SK-N-SH treated with all-trans-retinoic acid at 6 μM for 48 hours (cell line): ENCODE measurements around the gene ATG4C.

ENCODE experiments used
- ATAC-seq: fragments of 200-7000 bp; cut with Tn5 transposase; 3 replicates; pipeline ENCODE4 v1.9.1; 2020; ENCODE audit warnings: mild to moderate bottlenecking, moderate library complexity
- ARNTL ChIP-seq: fragments of 450-650 bp; formaldehyde crosslinking; IDR thresholded peaks from 2 replicates; pipeline ENCODE4 v1.5.0; 2020; ENCODE audit warnings: low read depth, mild to moderate bottlenecking, moderate library complexity, borderline replicate concordance
- BACH2 ChIP-seq: fragments of 250-450 bp; sonication (Bioruptor Pico); IDR thresholded peaks from 2 replicates; pipeline ENCODE4 v1.9.0; 2021; ENCODE audit warnings: mild to moderate bottlenecking, borderline replicate concordance
- CSDC2 ChIP-seq: fragments of 250-450 bp; sonication (Bioruptor Pico); IDR thresholded peaks from 2 replicates; pipeline ENCODE4 v1.5.0; 2020; ENCODE audit warnings: mild to moderate bottlenecking, moderate library complexity
- ESRRG ChIP-seq: fragments of 250-450 bp; sonication (Bioruptor Pico); IDR thresholded peaks from 2 replicates; pipeline ENCODE4 v1.6.1; 2021; ENCODE audit warnings: mild to moderate bottlenecking
- ISL1 ChIP-seq: fragments of 250-450 bp; sonication (Bioruptor Pico); IDR thresholded peaks from 2 replicates; pipeline ENCODE4 v2.1.2; 2022; ENCODE audit warnings: mild to moderate bottlenecking, moderate library complexity
- OSR1 ChIP-seq: fragments of 250-450 bp; sonication (Bioruptor Pico); IDR thresholded peaks from 2 replicates; pipeline ENCODE4 v1.8.0; 2022; ENCODE audit warnings: moderate library complexity, mild to moderate bottlenecking, inconsistent platforms
- PPARA ChIP-seq: fragments of 250-450 bp; sonication (Bioruptor Pico); IDR thresholded peaks from 2 replicates; pipeline ENCODE4 v1.5.0; 2020; ENCODE audit warnings: mild to moderate bottlenecking, borderline replicate concordance
- RARB ChIP-seq: fragments of 250-450 bp; sonication (Bioruptor Pico); IDR thresholded peaks from 2 replicates; pipeline ENCODE4 v1.8.0; 2021; ENCODE audit warnings: mild to moderate bottlenecking, moderate library complexity
- SNAI2 ChIP-seq: fragments of 250-450 bp; sonication (Bioruptor Pico); IDR thresholded peaks from 2 replicates; pipeline ENCODE4 v1.5.0; 2020; ENCODE audit warnings: mild to moderate bottlenecking, moderate library complexity
- TCF4 ChIP-seq: fragments of 250-450 bp; sonication (Bioruptor Pico); IDR thresholded peaks from 2 replicates; pipeline ENCODE4 v1.8.0; 2021; ENCODE audit warnings: mild to moderate bottlenecking, moderate library complexity, borderline replicate concordance
- ZC3H10 ChIP-seq: fragments of 250-450 bp; sonication (Bioruptor Pico); IDR thresholded peaks from 2 replicates; pipeline ENCODE4 v1.5.1; 2021; ENCODE audit warnings: mild to moderate bottlenecking, moderate library complexity
- ZFP3 ChIP-seq: fragments of 250-450 bp; sonication (Bioruptor Pico); IDR thresholded peaks from 2 replicates; pipeline ENCODE4 v1.5.0; 2020; ENCODE audit warnings: mild to moderate bottlenecking, moderate library complexity
- ZFP30 ChIP-seq: fragments of 450-650 bp; formaldehyde crosslinking; IDR thresholded peaks from 2 replicates; pipeline ENCODE4 v1.5.0; 2022; ENCODE audit warnings: mild to moderate bottlenecking, moderate library complexity
- ZNF70 ChIP-seq: fragments of 450-650 bp; formaldehyde crosslinking; IDR thresholded peaks from 2 replicates; pipeline ENCODE4 v1.5.0; 2020; ENCODE audit warnings: mild to moderate bottlenecking, moderate library complexity
- ZNF8 ChIP-seq: fragments of 450-650 bp; formaldehyde crosslinking; IDR thresholded peaks from 2 replicates; pipeline ENCODE4 v1.5.0; 2020; ENCODE audit warnings: mild to moderate bottlenecking, moderate library complexity
- TF ChIP-seq, protein P1 (sequence below): fragments of 250-450 bp; sonication (Bioruptor Pico); IDR thresholded peaks from 2 replicates; pipeline ENCODE4 v1.8.0; 2021; ENCODE audit warnings: low read depth, mild to moderate bottlenecking, moderate library complexity, borderline replicate concordance
- TF ChIP-seq, protein P2 (sequence below): fragments of 250-450 bp; sonication (Bioruptor Pico); IDR thresholded peaks from 2 replicates; pipeline ENCODE4 v1.5.0; 2020; ENCODE audit warnings: mild to moderate bottlenecking, moderate library complexity
- TF ChIP-seq, protein P3 (sequence below): fragments of 250-450 bp; sonication (Bioruptor Pico); IDR thresholded peaks from 2 replicates; pipeline ENCODE4 v1.5.1; 2020; ENCODE audit warnings: low read depth, mild to moderate bottlenecking, moderate library complexity
- TF ChIP-seq, protein P4 (sequence below): fragments of 250-450 bp; sonication (Bioruptor Pico); IDR thresholded peaks from 2 replicates; pipeline ENCODE4 v1.8.0; 2020; ENCODE audit warnings: mild to moderate bottlenecking, moderate library complexity, borderline replicate concordance

The ATG4C gene

DNA sequence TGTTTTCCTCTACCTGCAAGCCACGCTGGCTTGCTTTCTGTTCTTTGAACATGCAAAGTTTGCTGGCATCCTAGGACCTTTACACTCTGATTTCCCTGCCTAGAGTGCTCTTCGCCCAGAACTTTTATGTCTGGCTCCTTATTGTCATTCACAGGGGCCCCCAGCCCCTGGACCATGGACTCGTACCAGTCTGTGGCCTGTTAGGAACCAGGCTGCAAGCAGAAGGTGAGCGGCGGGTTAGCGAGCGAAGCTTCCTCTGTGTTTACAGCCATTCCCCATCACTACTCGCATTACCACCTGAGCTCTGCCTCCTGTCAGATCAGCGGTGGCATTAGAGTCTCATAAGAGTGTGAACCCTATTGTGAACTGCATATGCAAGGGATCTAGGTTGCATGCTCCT lies 73.0 kb downstream of the ATG4C start:
- ATAC-seq: no peak
- TF ChIP-seq ARNTL: no peak
- no peak for TF ChIP-seq ZFP3 (CRISPR knock-in tag)
- TF ChIP-seq ZNF8: no peak
- TF ChIP-seq ZC3H10 (CRISPR knock-in tag): no peak
- TF ChIP-seq, protein P1, sequence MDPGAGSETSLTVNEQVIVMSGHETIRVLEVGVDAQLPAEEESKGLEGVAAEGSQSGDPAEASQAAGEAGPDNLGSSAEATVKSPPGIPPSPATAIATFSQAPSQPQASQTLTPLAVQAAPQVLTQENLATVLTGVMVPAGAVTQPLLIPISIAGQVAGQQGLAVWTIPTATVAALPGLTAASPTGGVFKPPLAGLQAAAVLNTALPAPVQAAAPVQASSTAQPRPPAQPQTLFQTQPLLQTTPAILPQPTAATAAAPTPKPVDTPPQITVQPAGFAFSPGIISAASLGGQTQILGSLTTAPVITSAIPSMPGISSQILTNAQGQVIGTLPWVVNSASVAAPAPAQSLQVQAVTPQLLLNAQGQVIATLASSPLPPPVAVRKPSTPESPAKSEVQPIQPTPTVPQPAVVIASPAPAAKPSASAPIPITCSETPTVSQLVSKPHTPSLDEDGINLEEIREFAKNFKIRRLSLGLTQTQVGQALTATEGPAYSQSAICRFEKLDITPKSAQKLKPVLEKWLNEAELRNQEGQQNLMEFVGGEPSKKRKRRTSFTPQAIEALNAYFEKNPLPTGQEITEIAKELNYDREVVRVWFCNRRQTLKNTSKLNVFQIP (CRISPR knock-in tag): no peak
- TF ChIP-seq OSR1 (CRISPR knock-in tag): no peak
- TF ChIP-seq, protein P2, sequence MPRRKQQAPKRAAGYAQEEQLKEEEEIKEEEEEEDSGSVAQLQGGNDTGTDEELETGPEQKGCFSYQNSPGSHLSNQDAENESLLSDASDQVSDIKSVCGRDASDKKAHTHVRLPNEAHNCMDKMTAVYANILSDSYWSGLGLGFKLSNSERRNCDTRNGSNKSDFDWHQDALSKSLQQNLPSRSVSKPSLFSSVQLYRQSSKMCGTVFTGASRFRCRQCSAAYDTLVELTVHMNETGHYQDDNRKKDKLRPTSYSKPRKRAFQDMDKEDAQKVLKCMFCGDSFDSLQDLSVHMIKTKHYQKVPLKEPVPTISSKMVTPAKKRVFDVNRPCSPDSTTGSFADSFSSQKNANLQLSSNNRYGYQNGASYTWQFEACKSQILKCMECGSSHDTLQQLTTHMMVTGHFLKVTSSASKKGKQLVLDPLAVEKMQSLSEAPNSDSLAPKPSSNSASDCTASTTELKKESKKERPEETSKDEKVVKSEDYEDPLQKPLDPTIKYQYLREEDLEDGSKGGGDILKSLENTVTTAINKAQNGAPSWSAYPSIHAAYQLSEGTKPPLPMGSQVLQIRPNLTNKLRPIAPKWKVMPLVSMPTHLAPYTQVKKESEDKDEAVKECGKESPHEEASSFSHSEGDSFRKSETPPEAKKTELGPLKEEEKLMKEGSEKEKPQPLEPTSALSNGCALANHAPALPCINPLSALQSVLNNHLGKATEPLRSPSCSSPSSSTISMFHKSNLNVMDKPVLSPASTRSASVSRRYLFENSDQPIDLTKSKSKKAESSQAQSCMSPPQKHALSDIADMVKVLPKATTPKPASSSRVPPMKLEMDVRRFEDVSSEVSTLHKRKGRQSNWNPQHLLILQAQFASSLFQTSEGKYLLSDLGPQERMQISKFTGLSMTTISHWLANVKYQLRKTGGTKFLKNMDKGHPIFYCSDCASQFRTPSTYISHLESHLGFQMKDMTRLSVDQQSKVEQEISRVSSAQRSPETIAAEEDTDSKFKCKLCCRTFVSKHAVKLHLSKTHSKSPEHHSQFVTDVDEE (CRISPR knock-in tag): no peak
- TF ChIP-seq TCF4 (CRISPR knock-in tag): no peak
- no peak for TF ChIP-seq BACH2
- TF ChIP-seq, protein P3, sequence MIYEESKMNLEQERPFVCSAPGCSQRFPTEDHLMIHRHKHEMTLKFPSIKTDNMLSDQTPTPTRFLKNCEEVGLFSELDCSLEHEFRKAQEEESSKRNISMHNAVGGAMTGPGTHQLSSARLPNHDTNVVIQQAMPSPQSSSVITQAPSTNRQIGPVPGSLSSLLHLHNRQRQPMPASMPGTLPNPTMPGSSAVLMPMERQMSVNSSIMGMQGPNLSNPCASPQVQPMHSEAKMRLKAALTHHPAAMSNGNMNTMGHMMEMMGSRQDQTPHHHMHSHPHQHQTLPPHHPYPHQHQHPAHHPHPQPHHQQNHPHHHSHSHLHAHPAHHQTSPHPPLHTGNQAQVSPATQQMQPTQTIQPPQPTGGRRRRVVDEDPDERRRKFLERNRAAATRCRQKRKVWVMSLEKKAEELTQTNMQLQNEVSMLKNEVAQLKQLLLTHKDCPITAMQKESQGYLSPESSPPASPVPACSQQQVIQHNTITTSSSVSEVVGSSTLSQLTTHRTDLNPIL (CRISPR knock-in tag): no peak
- no peak for TF ChIP-seq ZFP30 (CRISPR knock-in tag)
- TF ChIP-seq, protein P4, sequence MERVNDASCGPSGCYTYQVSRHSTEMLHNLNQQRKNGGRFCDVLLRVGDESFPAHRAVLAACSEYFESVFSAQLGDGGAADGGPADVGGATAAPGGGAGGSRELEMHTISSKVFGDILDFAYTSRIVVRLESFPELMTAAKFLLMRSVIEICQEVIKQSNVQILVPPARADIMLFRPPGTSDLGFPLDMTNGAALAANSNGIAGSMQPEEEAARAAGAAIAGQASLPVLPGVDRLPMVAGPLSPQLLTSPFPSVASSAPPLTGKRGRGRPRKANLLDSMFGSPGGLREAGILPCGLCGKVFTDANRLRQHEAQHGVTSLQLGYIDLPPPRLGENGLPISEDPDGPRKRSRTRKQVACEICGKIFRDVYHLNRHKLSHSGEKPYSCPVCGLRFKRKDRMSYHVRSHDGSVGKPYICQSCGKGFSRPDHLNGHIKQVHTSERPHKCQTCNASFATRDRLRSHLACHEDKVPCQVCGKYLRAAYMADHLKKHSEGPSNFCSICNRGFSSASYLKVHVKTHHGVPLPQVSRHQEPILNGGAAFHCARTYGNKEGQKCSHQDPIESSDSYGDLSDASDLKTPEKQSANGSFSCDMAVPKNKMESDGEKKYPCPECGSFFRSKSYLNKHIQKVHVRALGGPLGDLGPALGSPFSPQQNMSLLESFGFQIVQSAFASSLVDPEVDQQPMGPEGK (CRISPR knock-in tag): no peak
- TF ChIP-seq SNAI2 (CRISPR knock-in tag): no peak
- TF ChIP-seq PPARA (CRISPR knock-in tag): no peak
- TF ChIP-seq ZNF70: no peak
- TF ChIP-seq ISL1 (CRISPR knock-in tag): no peak
- TF ChIP-seq RARB (CRISPR knock-in tag): no peak
- no peak for TF ChIP-seq ESRRG (CRISPR knock-in tag)
- TF ChIP-seq CSDC2: no peak

DNA sequence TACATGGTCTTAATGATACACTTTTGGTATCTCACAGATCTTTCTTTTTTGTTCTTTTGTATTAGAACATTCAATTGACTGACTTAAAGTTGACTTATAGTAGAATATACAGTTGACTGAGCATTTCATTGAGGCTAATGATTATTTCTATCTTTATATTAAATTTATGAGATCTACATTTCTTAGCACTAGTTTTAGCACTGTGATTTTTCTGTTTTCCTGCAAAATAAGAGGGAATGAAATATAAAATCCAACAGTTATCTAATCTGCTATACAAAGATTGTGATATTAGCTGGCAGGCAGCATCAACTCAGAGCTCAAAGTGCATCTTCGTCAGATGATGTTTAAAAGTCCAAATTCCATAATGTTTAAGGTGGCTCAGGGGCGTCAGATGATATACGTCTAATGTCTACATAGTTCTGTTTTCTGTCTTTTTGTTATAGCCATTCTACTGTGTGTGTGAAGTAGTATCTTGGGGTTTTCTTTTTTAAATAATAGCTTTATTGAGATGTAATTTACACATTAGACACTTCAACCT lies 85.4 kb downstream of the ATG4C start:
- ATAC-seq: no peak
- TF ChIP-seq OSR1 (CRISPR knock-in tag) (no peak), ZNF70 (no peak), ARNTL (no peak), CSDC2 (no peak), PPARA (CRISPR knock-in tag) (no peak), RARB (CRISPR knock-in tag) (no peak)
- TF ChIP-seq, protein P1 (CRISPR knock-in tag): no peak
- TF ChIP-seq, protein P4 (CRISPR knock-in tag): no peak
- TF ChIP-seq, protein P3 (CRISPR knock-in tag): no peak
